Kidney (tissue), 14 donors: Measurements from ENCODE around the gene PCBP4. TPM values are rescaled to one million over a fixed set of nuclear protein-coding genes. Genes with fewer than 3 reads are reported as not detected.

ENCODE experiments used
- DNase-seq, 5 donors: peaks; one replicate each; pipeline ENCODE4 v3.0.0-alpha.2; 2013 to 2020
- FAIRE-seq: peaks from 2 replicates; lab custom pipeline; 2012; peaks lifted over from hg19 to GRCh38; lab: Jason Lieb, UNC
- H3K27ac ChIP-seq, 2 donors: one replicate each; pipeline ENCODE4 v1.7.0; 2013; ENCODE audit warnings: low read depth in 2 of 2, low read length in 2 of 2, inconsistent platforms in 1 of 2
- H3K27me3 ChIP-seq: one replicate; pipeline ENCODE4 v1.7.1; 2013; ENCODE audit warnings: low read length, inconsistent platforms; ENCODE audit not compliant: control insufficient read depth, insufficient read depth
- H3K36me3 ChIP-seq, 3 donors: one replicate each; pipeline versions ENCODE4 v1.7.0 to v1.7.1; 2013; ENCODE audit warnings: low read length in 3 of 3, control low read depth in 1 of 3, inconsistent platforms in 1 of 3; ENCODE audit not compliant: insufficient read depth in 3 of 3, control insufficient read depth in 2 of 3
- H3K4me1 ChIP-seq, 3 donors: one replicate each; pipeline versions ENCODE4 v1.7.0 to v1.7.1; 2013; ENCODE audit warnings: low read length in 3 of 3, inconsistent platforms in 1 of 3, low read depth in 1 of 3; ENCODE audit not compliant: control insufficient read depth in 2 of 3, insufficient read depth in 2 of 3
- H3K4me3 ChIP-seq, 3 donors: one replicate each; pipeline versions ENCODE4 v1.7.0 to v1.8.1; 2013; ENCODE audit warnings: low read length in 3 of 3, control low read depth in 1 of 3, inconsistent platforms in 1 of 3
- H3K9ac ChIP-seq, 3 donors: one replicate each; pipeline versions ENCODE4 v1.7.0 to v1.7.1; 2013; ENCODE audit warnings: low read length in 3 of 3, control low read depth in 1 of 3, inconsistent platforms in 1 of 3
- H3K9me3 ChIP-seq, 3 donors: one replicate each; pipeline versions ENCODE4 v1.7.0 to v1.7.1; 2013; ENCODE audit warnings: low read length in 3 of 3, control low read depth in 1 of 3, inconsistent platforms in 1 of 3; ENCODE audit not compliant: control insufficient read depth in 2 of 3, insufficient read depth in 1 of 3
- CTCF ChIP-seq: IDR thresholded peaks from 3 replicates; pipeline ENCODE4 v1.5.1; 2012; ENCODE audit warnings: mild to moderate bottlenecking, moderate library complexity, borderline replicate concordance; ENCODE audit not compliant: insufficient read depth; ENCODE audit errors: extremely low read depth
- intact Hi-C: fragments of 100-400 bp; cut with DNase I; formaldehyde crosslinking; loops from one replicate; pipeline ENCODE4 v1.11.1; 2022
- polyA plus RNA-seq: library from polyadenylated mRNA; stranded (reverse); fragments of 350-450 nt; fragmentation: Illumina TruSeq; extraction: RNeasy Lipid Tissue Mini Kit (QIAGEN cat#74804); gene quantifications from one replicate; pipeline ENCODE4 v1.2.3, GENCODE V29; 2014; ENCODE audit warnings: low read depth, low replicate concordance; ENCODE audit not compliant: insufficient read depth
- total RNA-seq: library from RNA; stranded (reverse); fragmentation: NEBNext Ultra II Directional; extraction: Animal tissue kit (Norgen Biotek cat#: 25700); gene quantifications from one replicate; pipeline ENCODE4 v1.2.1, GENCODE V29; 2021
- donor health status: control.
- donor health status: control.
- donor health status: control.
- donor health status: control.
- donor health status: control.
- donor health status: DM: yes; HTN: yes; CAD: no.
- donor health status: Normal renal cell carcinoma (clear cell type).

The PCBP4 gene
- total and polyA plus RNA-seq, 2 donors from 2014 or later = 31.7 to 34.0 TPM

- no peaks in the 10 kb centered on the region for H3K9me3 ChIP-seq
- intact Hi-C loops = no loop called here
- H3K27me3 ChIP-seq = no peaks in the 10 kb centered on the region
- H3K36me3 ChIP-seq = no peaks in the 10 kb centered on the region
- peaks cover 0 to 17% (median 3%) of the 10 kb centered on the region in 3 donors for H3K4me1 ChIP-seq
- H3K27ac ChIP-seq = peak overlapping the region in 1 of 2 donors; percentile 63
- TF ChIP-seq CTCF = no peak
- peak; percentile 83 to 95 (median 89) for DNase-seq
- no peak for FAIRE-seq
- H3K9ac ChIP-seq = peak overlapping the region in 1 of 3 donors; percentile 51
- no peak overlapping the region for H3K4me3 ChIP-seq
These were observed 38.3 kb upstream of the PCBP4 start for GRCh38 chr3:52005571-52005986.

- Histone ChIP-seq H3K9me3 (no peaks in the 10 kb centered on the region), H3K4me1 (peaks cover 0 to 17% (median 3%) of the 10 kb centered on the region in 3 donors), H3K27me3 (no peaks in the 10 kb centered on the region), H3K36me3 (no peaks in the 10 kb centered on the region), H3K9ac (peak overlapping the region in 1 of 3 donors; percentile 51), H3K4me3 (no peak overlapping the region), H3K27ac (peak overlapping the region in 1 of 2 donors; percentile 63)
- DNase-seq (no peak), FAIRE-seq (no peak)
- no peak for TF ChIP-seq CTCF
- intact Hi-C loops = loop anchor here (5.0 kb wide), 2 partner anchors 117 to 137 kb away; no protein-coding TSS in a partner anchor
These were observed 37.7 kb upstream of the PCBP4 start for GRCh38 chr3:52004906-52005395.

- DNase-seq (peak; percentile 81 to 90 (median 82)), FAIRE-seq (no peak)
- Histone ChIP-seq H3K9ac (no peak overlapping the region), H3K4me1 (peaks cover 0 to 17% (median 3%) of the 10 kb centered on the region in 3 donors), H3K27ac (no peak overlapping the region), H3K4me3 (no peak overlapping the region), H3K9me3 (no peaks in the 10 kb centered on the region), H3K27me3 (no peaks in the 10 kb centered on the region), H3K36me3 (no peaks in the 10 kb centered on the region)
- peak; percentile 4 for TF ChIP-seq CTCF
- intact Hi-C loops = loop anchor here (5.0 kb wide), 2 partner anchors 118 to 138 kb away; no protein-coding TSS in a partner anchor
These were observed 37.0 kb upstream of the PCBP4 start for GRCh38 chr3:52004163-52004787.
